Gastrocnemius medialis (tissue), 4 donors: ENCODE measurements around the gene LTN1. TPM values are rescaled to one million over a fixed set of nuclear protein-coding genes. Genes with fewer than 3 reads are reported as not detected.
A peak's percentile ranks its signal among the peaks of the same experiment; 100 is the strongest.

Source experiments
- ATAC-seq, 2 donors: fragments of 150-250 bp; one replicate each; pipeline ENCODE4 v1.9.1; 2016
- DNase-seq, 2 donors: peaks; one replicate each; pipeline ENCODE4 v3.0.0-alpha.2; 2019
- H3K27ac ChIP-seq, 4 donors: fragments of 200-600 bp; sonication (generic); 1 replicate in 1 of 4; 2 replicates in 3 of 4; pipeline ENCODE4 v1.5.1; 2016 to 2018; ENCODE audit warnings: mild to moderate bottlenecking in 2 of 4, moderate library complexity in 1 of 4
- H3K27me3 ChIP-seq, 3 donors: fragments of 200-600 bp; sonication (generic) in 2 of 3; 1 replicate in 1 of 3; 2 replicates in 2 of 3; pipeline versions ENCODE4 v1.5.1 to v1.6.0; 2016 to 2019; ENCODE audit warnings: mild to moderate bottlenecking in 1 of 3, moderate library complexity in 1 of 3
- H3K36me3 ChIP-seq, 2 donors: fragments of 200-600 bp; sonication (generic) in 1 of 2; one replicate each; pipeline ENCODE4 v1.5.1; 2017 to 2018
- H3K4me1 ChIP-seq, 2 donors: fragments of 200-600 bp; sonication (generic) in 1 of 2; one replicate each; pipeline ENCODE4 v1.5.1; 2016 to 2017; ENCODE audit warnings: mild to moderate bottlenecking in 2 of 2
- H3K4me3 ChIP-seq, 4 donors: fragments of 200-600 bp; sonication (generic) in 3 of 4; 1 replicate in 1 of 4; 2 replicates in 3 of 4; pipeline ENCODE4 v1.5.1; 2016 to 2019; ENCODE audit warnings: mild to moderate bottlenecking in 2 of 4
- H3K9me3 ChIP-seq, 3 donors: fragments of 200-600 bp; sonication (generic) in 2 of 3; 1 replicate in 1 of 3; 2 replicates in 2 of 3; pipeline ENCODE4 v1.5.1; 2016 to 2019
- POLR2A ChIP-seq, 2 donors: fragments of 450-650 bp; IDR thresholded peaks; one replicate each; pipeline ENCODE4 v1.6.1; 2017; ENCODE audit warnings: antibody characterized with exemption in 2 of 2, mild to moderate bottlenecking in 2 of 2, moderate library complexity in 2 of 2
- in situ Hi-C, 4 donors: fragments of 200-750 bp; cut with MboI; loops; one replicate each; pipeline versions ENCODE4 v1.15.0 to v1.8.0; 2017; ENCODE audit warnings: low sequenced_read_pairs in 4 of 4
- intact Hi-C: fragments of 100-400 bp; cut with DNase I; formaldehyde crosslinking; loops from one replicate; pipeline ENCODE4 v1.15.1; 2023; ENCODE audit warnings: low total_unique reads
- total RNA-seq, 4 donors: library from RNA; depleted of rRNA; stranded (reverse); fragments of >200 nt; gene quantifications; one replicate each; pipeline versions ENCODE4 v1.1.0 to v1.2.3, GENCODE V29; 2016
- TF ChIP-seq, protein P1 (sequence below), 5 experiments: fragments of 450-650 bp in 3 of 5; fragments of 200-600 bp in 2 of 5; sonication (generic) in 2 of 5; IDR thresholded peaks in 4 of 5; conservative IDR thresholded peaks in 1 of 5; 1 replicate in 4 of 5; 2 replicates in 1 of 5; pipeline ENCODE4 v1.5.1; 2016 to 2019; ENCODE audit warnings: antibody characterized with exemption in 5 of 5, mild to moderate bottlenecking in 3 of 5, moderate library complexity in 3 of 5

LTN1 gene
- total RNA-seq, 4 donors from 2014 or later = 22.7 to 33.3 (median 23.2) TPM

DNA sequence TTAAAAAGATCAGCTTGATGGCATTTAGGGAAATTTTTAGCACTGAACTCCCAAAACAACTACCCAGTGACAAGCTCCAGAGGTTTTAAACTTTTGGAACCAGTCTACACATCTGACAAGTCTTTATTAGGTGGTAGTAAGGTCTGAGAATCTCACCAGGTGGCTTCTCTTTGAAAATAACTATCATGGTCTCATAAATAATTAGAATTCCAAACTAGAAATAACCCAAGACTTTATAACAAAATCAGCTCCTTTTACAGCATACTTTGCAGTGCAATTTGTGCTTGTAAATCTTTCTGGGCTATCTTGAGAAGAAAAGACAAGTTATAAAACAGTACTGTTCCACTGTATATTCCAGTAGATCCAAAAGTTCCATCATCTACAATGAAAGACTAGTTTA, 108.7 kb downstream of the LTN1 start:
- no peaks in the 10 kb centered on the region for H3K27me3 ChIP-seq
- TF ChIP-seq, protein P1, sequence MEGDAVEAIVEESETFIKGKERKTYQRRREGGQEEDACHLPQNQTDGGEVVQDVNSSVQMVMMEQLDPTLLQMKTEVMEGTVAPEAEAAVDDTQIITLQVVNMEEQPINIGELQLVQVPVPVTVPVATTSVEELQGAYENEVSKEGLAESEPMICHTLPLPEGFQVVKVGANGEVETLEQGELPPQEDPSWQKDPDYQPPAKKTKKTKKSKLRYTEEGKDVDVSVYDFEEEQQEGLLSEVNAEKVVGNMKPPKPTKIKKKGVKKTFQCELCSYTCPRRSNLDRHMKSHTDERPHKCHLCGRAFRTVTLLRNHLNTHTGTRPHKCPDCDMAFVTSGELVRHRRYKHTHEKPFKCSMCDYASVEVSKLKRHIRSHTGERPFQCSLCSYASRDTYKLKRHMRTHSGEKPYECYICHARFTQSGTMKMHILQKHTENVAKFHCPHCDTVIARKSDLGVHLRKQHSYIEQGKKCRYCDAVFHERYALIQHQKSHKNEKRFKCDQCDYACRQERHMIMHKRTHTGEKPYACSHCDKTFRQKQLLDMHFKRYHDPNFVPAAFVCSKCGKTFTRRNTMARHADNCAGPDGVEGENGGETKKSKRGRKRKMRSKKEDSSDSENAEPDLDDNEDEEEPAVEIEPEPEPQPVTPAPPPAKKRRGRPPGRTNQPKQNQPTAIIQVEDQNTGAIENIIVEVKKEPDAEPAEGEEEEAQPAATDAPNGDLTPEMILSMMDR (IDR thresholded peaks at IDR 0.05 in 4 of 5, conservative IDR thresholded peaks at IDR 0.05 in 1 of 5) = no peak
- TF ChIP-seq POLR2A (IDR thresholded peaks at IDR 0.05) = no peak
- H3K4me1 ChIP-seq = peaks cover 7 to 11% of the 10 kb centered on the region in 2 donors
- no peak for DNase-seq
- intact Hi-C loops (loop anchor here (10.0 kb wide), 2 partner anchors 111 to 261 kb away; partner anchors contain the start of gene LTN1), in situ Hi-C loops (no loop called here)
- ATAC-seq = no peak
- H3K27ac ChIP-seq = no peak overlapping the region
- H3K9me3 ChIP-seq = no peaks in the 10 kb centered on the region
- H3K36me3 ChIP-seq = peaks cover 0 to 37% of the 10 kb centered on the region in 2 donors
- peak overlapping the region in 2 of 4 donors; percentile 68 to 82 for H3K4me3 ChIP-seq

DNA sequence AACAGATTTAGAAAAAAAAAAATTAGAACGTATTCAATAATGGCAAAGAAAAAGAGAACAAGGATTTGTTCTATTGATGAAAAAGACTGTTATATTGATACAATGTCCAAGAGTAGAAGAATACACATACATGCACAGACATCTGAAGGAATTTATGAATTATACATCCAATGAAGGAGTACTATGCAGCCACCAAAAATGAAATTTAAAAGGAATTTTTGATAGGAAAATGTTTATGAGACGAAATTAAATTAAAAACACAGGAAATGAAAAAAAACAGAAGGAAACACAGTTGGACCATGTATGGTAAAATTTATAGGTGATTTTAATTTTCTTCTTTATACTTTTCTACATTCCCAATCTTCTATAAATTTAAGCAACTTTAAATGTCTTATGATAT, 110.3 kb downstream of the LTN1 start:
- in situ Hi-C loops (no loop called here), intact Hi-C loops (loop anchor here (10.0 kb wide), 2 partner anchors 112 to 262 kb away; partner anchors contain the start of gene LTN1)
- no peaks in the 10 kb centered on the region for H3K27me3 ChIP-seq
- H3K4me1 ChIP-seq = peaks cover 7 to 11% of the 10 kb centered on the region in 2 donors
- H3K4me3 ChIP-seq = no peak overlapping the region
- ATAC-seq (no peak), DNase-seq (no peak)
- peaks cover 0 to 47% of the 10 kb centered on the region in 2 donors for H3K36me3 ChIP-seq
- H3K9me3 ChIP-seq = no peaks in the 10 kb centered on the region
- H3K27ac ChIP-seq = no peak overlapping the region
- TF ChIP-seq POLR2A (IDR thresholded peaks at IDR 0.05) = no peak
- TF ChIP-seq, protein P1 (IDR thresholded peaks at IDR 0.05 in 4 of 5, conservative IDR thresholded peaks at IDR 0.05 in 1 of 5) = no peak

Other genes with a start within 250 kb of the LTN1 start
- gene RWDD2B, start 26.5 kb upstream of the LTN1 start, total RNA-seq = 10 to 100 TPM; 16.8 to 29.6 (median 26.4) TPM
- 10 to 100 TPM; 25.0 to 37.2 (median 32.1) TPM for gene USP16, start 31.8 kb upstream of the LTN1 start, total RNA-seq
- 100 to 1,000 TPM in 2 of 4 donors, 10 to 100 TPM in 2; 91.8 to 119 (median 99.1) TPM for gene CCT8, start 80.8 kb upstream of the LTN1 start, total RNA-seq
- 10 to 100 TPM in 2 of 4 donors, 1 to 10 TPM in 1, not detected in 1; 4.3 to 17.4 (median 15.5) TPM for gene MAP3K7CL, start 137.8 kb upstream of the LTN1 start, total RNA-seq